GM19452 (cell line): ENCODE data around the gene UBL4A.

Experiments
- ATAC-seq: cut with Tn5 transposase; IDR thresholded peaks from one replicate; pipeline ENCODE4 v1.9.1; 2021; ENCODE audit not compliant: unreplicated experiment

UBL4A gene

DNA sequence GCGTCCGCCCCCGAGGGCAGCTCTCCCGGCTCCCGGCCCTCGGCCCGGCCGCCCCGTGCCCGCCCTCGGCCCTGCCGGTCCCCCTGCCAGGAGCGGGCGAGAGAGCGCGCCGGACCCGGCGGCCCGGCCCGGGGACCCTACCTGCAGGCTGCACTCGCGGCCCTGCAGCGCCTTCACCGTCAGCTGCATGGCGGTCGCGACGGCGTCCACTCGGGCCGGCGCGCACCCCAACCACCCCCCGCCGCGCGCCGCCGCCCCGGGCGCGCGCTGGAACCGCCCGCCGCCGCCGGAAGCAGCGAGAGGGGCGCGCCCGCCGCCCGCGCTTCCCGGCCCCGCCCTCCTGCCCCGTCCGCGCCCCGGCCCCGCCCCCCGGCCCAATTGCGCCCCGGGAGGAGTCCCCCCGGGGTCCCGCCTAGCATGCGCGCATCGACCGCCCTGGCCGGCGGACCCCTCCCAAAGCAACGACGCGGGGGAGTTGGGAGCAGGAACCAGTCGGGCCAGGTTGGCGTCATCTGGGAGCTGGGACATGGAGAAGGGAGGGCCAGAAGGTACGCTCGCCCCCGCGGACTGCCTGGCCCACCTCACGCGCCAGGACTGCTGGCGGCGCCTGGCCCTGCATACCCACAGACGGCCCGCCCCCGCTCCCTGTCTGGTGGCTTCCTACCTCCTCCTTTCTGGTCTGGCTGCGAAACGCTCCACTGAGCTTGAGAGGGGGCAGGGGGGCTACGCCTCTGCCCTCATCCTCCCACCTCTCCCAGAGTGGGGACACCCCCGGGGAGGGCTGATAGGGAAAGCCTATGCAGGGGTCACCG lies at the start of gene UBL4A:
TSS of gene UBL4A (minus strand) at position 220 of the 812 bp plus-strand sequence. CDS start at position 189, 31 bp downstream.
- no peak for ATAC-seq

DNA sequence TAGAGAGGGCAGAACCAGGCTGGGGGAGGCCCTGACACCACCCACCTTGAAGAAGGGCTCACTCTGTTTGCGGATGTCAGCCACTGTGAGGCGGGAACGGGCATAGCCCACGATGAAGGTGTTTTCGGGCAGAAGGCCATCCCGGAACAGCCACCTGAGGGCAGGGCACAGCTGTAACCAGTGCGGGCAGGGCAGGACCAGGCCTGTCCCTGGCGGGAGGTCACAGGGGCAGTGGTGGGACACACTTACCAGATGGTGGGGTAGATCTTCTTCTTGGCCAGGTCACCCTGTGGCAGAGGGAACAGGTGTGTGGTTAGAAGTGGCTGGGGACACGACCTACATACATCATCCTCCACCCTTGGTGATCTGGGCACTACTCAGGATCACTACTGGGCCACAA lies 49.5 kb upstream of the UBL4A start:
- ATAC-seq = no peak

DNA sequence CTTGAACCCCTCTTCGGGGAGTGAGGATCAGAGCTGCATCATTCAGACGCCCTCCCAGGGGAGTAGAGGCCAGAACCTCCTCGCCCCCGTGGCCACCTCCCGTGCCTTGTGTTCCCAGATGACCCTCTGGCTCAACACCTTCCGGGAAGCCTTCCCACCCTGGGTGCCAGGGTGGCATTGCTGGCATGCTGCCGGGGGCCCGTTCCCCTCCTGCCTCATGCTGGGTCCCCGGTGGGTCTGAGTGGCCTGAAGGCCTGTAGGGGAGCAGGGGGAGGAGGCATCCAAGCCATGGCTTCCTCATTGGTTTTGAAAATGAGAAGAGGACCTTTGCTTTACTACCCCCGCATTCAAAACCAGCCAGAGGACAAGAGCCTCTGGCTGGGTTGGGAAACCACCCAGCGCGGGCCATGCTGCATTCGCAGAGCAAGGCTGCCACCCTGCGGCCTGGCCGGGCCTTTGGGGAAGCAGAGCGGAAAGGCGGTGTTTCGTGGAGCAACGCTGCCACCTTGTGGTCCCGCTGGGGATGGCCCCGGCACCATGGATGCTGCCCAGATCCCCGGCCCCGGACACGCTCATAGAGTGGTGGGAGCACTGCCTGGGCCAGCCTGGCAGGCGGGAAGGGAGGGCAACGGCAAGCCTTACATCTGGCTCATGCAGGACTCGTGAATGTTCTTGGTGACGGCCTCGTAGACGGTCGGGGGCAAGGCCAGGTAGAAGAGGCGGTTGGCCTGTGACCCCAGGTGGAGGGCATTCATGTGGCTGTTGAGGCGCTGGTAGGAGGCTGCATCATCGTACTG lies 48.3 kb upstream of the UBL4A start:
- ATAC-seq = peak; percentile 63

DNA sequence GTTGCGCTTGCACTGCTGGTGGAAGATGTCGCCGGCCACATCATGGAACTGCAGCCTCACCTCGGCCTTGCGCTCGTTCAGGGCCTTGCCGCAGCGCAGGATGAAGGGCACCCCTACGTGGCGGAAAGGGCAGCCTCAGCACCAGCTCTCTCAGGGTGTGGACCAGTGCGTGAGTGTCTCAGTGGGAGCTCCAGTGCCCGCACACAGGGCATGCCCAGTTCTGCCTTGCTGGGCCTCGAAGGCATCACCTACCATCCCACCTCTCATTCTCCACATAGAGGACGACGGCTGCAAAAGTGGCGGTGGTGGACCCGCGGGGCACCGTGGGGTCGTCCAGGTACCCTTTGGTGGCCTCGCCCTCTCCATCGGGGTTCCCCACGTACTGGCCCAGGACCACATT lies 46.3 kb upstream of the UBL4A start:
- no peak for ATAC-seq

DNA sequence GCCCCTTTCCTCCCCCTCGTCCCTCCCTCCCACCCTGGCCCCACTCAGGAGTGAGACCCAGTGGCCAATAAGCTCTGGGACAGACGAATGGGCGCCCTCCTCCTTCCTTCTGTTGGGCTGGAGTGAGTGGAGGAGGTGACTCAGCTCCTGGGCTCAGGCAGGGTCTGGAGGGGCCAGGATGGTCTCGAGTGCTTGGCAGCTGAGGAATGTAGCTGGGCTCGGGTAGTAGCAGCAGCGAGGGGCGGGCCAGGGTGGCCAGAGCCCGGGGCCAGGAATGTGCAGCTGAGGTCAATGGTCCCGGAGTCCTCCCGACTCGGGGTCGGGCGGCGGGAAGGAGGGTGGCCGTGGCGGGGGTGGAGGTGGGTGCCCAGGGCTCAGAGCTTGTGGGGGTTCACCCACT lies 45.2 kb upstream of the UBL4A start:
- no peak for ATAC-seq

DNA sequence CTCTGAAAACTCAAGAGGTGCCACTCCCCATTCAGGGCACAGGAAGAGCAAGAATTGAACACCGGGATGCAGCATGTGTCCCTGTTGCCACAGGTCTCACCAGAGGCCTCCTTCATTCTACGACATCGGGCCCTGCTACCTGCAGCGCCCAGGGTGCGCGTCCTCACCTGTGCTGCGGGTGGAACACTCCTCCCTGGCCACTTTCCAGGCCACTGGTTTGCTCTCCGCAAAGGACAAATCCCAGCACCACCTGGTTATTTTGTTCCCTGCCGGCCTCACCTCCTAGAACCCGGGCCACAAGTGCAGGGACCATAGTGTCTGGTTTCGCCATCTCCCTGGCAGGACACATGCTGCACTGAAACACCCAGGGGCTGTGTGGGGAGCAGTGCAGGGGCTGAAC lies 43.9 kb upstream of the UBL4A start:
- ATAC-seq = no peak

DNA sequence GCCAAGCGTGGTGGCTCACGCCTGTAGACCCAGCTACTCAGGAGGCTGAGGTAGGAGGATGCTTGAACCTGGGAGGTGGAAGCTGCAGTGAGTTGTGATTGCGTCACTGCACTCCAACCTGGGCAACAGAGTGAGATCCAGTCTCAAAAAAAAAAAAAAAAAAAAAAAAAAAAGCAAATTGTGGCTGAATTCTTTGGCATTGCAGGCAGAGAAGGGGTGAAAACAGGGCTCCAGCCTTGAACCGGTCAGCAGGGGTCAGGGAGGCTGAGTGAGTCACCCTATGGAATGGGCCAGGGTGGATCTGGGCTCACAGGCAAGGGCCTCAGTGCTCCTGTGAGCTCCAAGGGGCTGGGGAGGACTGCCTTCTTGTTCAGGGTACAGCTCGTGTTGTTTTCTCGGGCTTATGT lies 42.8 kb upstream of the UBL4A start:
- ATAC-seq = no peak

DNA sequence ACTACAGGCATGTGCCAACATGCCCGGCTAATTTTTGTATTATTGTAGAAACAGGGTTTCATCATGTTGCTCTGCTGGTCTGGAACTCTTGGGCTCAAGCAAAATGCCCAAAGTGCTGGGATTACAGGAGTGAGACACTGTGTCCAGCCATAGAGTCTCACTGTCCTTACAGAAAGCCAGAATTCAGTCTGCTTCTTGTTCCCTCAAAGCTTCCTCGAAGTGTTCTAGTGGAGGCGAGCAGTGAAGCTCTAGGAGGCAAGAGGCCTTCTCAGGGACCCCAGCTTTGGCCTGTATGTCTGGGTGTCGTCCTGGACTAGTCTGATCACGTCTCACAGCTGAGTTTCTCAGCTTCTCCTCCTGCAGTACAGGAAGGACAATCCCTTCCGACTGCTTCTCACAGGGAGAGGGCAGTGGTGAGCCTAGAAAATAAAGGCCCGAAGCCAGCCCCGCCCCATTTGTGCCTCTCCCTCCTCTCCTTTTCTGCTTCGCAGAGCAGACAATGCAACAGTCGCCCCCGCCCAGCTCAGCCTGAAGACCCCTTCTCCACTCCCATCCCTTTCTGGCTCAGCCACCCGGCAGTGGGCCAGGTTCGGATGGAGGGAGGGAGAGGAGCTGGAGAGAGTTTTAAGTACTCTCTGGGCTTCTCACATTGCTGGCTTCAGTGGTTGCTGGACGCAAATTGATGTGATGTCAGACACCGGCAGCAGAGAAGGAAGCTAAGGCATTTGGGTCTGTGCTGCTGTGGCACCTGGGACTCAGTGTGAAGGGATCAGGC lies 40.7 kb upstream of the UBL4A start:
- ATAC-seq = no peak

DNA sequence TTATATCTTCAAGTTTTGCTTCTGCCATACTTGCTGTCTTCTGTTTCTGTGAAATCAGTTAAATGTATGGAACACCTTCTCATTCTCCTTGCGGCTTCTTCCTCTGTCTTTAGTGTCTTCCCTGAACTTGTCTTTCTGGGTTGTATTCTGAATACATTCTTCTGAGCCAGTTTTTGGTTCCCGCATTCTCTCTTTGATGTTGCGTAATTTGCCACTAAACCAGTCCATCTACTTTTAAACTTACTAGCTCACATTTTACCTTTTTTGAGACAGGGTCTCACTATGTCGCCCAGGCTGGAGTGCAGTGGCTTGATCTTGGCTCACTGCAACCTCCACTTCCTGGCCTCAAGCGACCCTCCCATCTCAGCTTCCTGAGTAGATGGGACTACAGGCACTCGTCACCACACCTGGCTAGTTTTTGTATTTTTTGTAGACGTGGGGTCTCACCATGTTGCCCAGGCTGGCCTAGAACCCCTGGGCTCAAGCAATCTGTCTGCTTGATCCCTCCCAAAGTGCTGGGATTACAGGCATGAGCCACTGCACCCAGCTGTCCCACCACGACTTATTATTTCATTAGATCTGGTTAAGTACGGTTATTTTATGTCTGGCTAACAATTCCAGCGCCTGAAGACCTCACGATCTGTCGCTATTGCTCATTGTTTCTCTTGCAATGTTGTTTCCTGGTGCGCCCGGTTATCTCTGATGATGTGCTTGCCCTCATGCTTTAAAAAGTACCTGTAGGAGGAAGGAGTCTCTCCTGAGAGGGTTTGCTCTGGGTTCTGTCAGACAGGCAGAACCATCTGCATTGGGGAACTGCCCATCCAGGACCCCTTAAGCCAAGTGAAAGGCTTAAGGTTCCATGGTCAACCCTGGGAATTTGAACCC lies 39.4 kb upstream of the UBL4A start:
- no peak for ATAC-seq

DNA sequence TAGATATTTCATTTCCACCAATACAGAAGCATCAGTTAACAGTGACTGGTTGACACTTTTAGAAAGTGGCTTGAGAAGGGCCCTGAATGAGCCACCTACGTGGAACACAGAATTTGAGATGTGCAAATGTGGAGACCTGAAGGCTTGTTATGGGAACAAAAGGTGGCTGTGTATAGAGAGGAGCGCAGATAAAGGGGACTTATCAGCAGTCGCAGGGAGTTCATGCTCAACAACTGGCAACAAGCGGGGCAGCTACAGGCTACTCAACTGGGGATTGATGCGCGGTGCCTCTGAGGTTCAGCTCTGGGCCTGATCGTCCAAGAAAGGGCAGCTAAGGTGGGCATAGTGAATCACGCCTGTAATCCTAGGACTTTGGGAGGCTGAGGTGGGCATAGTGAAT lies 33.0 kb upstream of the UBL4A start:
- no peak for ATAC-seq

DNA sequence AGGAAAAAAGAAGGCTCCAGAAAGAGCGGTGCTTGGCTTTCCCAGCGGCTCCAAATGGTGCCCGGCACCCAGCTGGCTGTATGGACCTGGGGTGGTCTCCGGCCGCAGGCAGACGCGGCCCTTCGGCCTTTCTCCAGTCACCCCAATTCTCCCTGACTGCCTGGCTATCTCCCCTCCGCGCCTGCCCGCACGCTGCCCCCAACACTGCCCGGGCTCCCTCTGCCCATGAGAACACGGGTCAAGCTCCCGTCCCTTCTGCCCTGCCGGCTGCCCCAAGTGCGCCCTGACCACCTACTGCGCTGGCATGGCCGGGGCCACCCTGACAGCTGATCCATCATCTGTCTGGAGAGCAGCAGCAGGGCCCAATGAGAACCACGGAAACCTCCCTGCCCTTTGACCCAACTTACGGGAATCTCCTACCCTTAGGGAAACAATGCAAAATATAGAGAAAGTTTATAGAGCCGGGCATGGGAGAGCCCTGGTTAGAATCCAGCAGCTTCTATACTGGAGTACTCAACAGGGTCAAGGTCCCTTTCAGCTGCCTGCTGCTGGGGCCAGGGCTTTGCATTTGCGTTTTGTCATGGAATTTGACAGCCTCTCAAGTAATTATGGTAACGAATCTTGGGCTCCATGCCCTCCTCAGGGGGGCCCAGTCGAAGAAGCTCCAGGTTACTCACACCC lies 30.8 kb upstream of the UBL4A start:
- no peak for ATAC-seq

DNA sequence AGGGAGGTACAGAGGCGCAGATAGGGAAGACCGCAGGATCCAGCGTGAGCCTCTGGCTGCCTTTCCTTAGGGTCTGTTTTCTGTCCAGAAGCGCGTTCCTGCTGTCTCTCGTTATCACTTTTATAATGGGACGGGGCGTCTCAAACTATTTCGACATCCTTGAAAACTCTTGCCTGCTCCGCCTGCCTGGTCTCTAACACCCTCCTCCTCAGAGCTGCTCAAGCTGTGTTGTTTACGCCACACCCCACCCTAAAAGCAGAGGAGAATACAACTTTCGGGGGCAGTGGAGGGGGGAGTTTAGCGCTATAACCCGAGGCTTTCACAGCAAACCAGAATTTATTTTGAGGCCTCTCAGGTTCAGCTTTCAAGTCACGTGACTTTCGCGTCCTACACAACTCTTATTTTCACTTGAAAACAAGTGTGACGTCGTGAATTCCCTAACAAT lies 30.3 kb upstream of the UBL4A start:
- ATAC-seq = peak; percentile 5

DNA sequence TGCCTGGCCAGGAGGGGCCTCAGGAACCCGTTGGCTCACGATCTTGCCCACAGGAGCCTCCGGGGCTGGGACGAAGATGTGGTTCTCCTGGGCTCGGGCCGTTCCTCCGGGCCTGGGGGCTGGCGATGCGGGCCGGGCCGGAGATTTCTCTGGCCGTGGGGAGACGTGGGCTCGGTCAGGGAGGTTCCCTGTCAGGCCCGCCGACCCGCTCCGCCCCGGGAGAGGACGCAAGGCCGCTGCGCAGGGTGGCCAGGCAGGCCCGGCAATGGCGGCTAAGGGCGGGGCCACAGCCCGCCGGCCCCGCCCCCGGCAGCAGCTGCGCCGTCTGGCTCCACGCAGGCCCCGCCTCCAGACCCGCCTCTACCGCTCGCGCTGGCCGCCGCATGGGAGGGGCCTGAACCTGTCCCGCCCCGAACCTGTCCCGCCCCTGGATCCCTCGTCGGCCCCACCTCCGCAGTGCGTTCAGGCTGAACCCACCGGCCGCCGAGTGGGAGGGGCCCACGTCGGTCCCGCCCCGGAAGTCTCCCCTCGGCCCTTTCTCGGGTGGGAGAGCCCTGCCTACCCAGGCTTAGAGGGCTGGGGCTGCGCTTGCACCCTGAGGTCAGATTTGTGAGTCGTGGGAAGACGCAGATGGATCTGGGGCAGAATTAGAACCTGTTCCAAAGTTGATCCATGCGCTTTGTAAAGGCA lies 29.7 kb upstream of the UBL4A start, which contains the start of gene FAM3A:
TSS of gene FAM3A (minus strand) at position 267 of the 690 bp plus-strand sequence. CDS start 460 bp downstream, outside the sequence.
- ATAC-seq = peak; percentile 90

DNA sequence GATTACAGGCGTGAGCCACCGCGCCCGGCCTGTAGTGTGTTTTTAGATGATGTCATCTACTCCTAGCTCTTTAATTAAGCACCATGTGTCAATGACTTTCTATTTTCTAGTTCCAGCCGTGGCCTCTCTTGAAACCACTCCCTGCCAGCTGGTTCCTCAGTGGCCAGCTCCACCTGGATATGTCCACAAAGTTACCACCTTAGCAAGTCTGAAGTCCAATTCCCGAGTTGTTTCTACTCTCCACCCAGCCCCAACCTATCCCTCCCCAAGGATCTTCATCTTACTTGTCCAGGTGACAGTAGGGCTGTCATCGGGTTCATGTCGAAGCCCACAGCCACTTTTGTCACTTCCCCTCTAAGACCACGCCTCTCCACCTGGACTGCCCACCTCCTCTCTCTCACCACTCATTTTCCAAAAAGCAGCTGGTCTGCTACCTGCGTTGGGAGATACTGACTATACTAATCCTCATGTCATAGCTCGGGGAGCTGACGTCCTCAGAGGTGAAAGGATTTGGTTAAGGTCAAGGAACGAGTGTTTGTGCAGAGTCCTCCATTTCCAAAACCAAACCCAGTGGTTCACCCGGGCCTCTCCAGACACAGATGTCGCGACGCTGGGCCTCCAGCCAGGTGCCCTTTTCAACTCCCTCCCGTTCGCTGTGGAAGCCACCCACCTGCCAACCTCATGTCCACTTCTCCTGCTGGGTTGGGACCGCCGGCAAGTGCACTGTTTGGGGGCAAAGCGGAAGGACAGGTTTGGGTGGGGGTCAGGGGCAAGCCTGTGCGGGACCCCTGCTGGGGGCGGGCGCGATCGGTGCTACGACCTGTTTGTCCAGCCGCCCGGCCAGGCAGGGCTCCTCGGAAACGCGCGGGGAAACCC lies 28.9 kb upstream of the UBL4A start:
- no peak for ATAC-seq

DNA sequence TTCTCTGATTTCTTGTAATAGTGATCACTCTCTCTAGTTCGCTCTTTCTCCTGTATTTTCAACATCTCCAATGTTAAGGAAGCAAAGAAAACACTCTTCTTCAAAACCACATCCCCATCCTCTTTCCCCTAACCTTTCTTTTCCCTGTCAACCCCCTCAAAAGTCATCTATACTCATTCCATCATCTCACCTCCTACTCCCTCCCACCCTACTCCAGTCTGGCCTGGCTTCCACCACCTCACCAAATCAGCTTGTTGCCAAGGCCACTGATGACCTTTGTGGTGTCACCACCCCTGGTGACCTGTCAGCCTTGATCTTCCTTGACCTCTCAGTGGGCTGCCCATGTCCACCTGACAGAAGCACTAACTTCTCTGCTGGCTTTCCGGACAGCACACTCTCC lies 27.3 kb upstream of the UBL4A start:
- no peak for ATAC-seq

DNA sequence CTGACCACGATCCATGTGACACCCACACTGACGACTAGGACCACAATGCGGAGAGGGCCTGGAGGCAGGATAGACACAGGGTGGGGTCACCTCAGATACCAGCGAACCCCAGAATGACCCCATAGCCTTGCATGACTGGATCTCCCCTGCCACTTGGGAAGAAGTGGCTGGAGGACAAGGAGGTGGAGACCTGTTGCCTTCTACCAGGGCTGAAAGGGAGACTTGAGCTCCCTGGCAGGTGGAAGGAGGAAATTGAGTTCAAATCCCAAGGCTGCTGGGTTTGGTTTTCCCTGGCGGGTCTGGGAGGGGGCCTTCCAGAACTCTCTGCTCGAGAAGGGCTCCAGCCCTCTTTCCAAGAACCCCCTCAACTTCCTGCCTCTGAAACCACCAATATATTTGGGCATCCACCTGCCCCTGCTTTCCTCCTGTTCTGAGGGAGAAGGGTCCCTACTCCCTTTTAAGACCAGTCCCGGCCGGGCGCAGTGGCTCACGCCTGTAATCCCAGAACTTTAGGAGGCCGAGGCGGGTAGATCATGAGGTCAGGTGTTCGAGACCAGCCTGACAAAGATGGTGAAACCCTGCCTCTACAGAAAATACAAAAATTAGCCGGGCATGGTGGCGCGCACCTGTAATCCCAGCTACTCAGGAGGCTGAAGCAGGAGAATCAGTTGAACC lies 26.6 kb upstream of the UBL4A start:
- no peak for ATAC-seq

DNA sequence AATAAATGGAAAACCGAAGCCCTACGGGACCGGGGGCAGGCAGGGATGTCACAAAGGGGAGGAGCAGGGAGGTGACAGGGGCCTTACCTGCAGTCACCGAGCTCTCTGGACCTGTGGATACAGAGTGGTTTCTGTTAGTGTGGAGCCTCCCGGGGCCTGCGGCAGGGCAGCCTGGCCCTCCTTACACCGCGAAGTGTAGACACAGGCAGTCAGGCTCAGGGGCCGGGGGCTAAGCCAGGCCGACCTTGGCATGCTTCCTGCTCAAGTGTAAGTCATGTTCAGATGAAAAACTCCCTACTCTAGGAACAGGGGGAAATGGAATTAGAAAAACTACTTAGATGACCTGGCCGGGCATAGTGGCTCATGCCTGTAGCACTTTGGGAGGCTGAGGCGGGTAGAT lies 25.3 kb upstream of the UBL4A start:
- ATAC-seq = no peak

DNA sequence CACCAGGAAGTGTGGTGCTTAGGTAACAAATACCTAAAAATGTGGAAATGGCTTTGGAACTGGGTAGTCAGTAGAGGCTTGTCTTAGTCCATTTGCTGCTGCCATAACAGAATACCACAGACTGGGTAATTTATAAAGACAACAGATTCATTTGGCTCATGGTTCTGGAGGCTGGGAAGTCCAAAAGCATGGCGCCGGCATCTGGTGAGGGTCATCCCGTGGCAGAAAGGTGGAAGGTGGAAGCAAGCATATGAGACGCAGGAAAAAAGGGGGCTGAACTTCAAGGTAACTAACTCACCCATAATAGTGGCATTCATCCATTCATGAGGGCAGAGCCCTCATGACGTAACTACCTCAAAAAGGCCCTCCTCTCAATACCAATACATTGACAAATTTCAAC lies 23.0 kb upstream of the UBL4A start:
- ATAC-seq = no peak
